ENCODE data around the gene TBC1D21. TPM values are rescaled to one million over a fixed set of nuclear protein-coding genes. Genes with fewer than 3 reads are reported as not detected.

Gene TBC1D21
- total RNA-seq, 2 experiments from 2014 or later = not detected

DNA sequence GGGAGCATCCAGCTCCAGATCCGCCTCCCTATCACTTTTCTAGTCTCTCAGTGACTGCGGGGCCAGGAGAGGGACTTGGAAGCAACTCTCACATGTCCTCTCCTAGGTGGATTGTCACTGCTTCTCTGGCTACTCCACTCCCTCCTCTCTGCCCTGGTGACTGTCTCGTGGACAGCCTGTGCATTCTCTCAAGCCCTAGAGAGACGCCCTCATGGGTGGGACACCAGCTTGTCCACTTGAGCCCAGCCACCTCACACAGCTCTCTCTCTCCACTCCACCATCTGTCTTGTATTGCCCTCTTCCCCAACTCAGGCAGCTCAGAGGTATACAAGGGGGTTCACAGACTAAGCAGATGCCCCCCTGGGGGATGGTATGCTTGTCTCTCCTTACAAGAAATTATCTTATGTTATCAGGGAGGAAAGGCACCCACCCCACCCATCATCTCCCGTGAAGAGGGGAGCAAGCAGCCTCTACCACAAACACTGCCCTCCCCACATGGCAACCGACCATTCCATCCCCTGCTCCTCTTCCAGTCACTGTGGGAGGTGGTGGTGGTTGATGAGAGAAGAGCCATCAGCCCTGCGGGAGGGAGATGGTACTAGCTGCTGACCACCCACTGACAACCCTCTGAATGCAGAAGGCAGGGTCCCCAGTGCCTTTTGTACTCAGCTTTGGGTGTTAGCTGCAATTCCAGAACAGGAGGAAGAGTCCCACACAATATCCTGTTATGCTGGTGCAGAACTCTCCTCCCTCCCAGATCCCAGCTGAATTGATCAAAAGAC is 37.3 kb downstream of the TBC1D21 start:
- peaks cover 8% of the 10 kb centered on the region for H3K4me1 ChIP-seq (ENCODE audit: insufficient read depth, low read length)
- H3K27ac Mint-ChIP-seq = no peak overlapping the region
- CTCF ChIA-PET = interaction anchor here (0.8 kb wide), 1 partner anchor 9 kb away, joined by 3 read pairs; no protein-coding TSS in a partner anchor
- POLR2A ChIA-PET = interaction anchor here (1.1 kb wide), 1 partner anchor 17 kb away, joined by 4 read pairs; no protein-coding TSS in a partner anchor
- TF ChIP-seq, protein P1, sequence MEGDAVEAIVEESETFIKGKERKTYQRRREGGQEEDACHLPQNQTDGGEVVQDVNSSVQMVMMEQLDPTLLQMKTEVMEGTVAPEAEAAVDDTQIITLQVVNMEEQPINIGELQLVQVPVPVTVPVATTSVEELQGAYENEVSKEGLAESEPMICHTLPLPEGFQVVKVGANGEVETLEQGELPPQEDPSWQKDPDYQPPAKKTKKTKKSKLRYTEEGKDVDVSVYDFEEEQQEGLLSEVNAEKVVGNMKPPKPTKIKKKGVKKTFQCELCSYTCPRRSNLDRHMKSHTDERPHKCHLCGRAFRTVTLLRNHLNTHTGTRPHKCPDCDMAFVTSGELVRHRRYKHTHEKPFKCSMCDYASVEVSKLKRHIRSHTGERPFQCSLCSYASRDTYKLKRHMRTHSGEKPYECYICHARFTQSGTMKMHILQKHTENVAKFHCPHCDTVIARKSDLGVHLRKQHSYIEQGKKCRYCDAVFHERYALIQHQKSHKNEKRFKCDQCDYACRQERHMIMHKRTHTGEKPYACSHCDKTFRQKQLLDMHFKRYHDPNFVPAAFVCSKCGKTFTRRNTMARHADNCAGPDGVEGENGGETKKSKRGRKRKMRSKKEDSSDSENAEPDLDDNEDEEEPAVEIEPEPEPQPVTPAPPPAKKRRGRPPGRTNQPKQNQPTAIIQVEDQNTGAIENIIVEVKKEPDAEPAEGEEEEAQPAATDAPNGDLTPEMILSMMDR (IDR thresholded peaks at IDR 0.05) = no peak
- H3K36me3 ChIP-seq (ENCODE audit: insufficient read depth, low read length) = no peaks in the 10 kb centered on the region
- no peak overlapping the region for H3K4me3 Mint-ChIP-seq
- no peaks in the 10 kb centered on the region for H3K9me3 ChIP-seq (ENCODE audit: control insufficient read depth in 1 of 2, insufficient read depth in 1 of 2, low read length in 2 of 2)
- H3K36me3 Mint-ChIP-seq (ENCODE audit: low read depth) = peaks cover 17% of the 10 kb centered on the region
- no peak overlapping the region for H3K4me3 ChIP-seq (ENCODE audit: low read length)
- H3K27ac ChIP-seq (ENCODE audit: low read depth in 1 of 2, low read length in 2 of 2) = no peak overlapping the region
- no peak for ATAC-seq (ENCODE audit: poor library complexity)
- H3K4me1 Mint-ChIP-seq (ENCODE audit: low read depth) = no peaks in the 10 kb centered on the region
- no peak for DNase-seq
- H3K27me3 ChIP-seq (ENCODE audit: control insufficient read depth in 1 of 2, insufficient read depth in 2 of 2, low read length in 2 of 2) = no peaks in the 10 kb centered on the region
- no peaks in the 10 kb centered on the region for H3K27me3 Mint-ChIP-seq
- H3K9me3 Mint-ChIP-seq = no peaks in the 10 kb centered on the region
- intact Hi-C loops (cut with DNase I, micrococcal nuclease) = no loop called here

DNA sequence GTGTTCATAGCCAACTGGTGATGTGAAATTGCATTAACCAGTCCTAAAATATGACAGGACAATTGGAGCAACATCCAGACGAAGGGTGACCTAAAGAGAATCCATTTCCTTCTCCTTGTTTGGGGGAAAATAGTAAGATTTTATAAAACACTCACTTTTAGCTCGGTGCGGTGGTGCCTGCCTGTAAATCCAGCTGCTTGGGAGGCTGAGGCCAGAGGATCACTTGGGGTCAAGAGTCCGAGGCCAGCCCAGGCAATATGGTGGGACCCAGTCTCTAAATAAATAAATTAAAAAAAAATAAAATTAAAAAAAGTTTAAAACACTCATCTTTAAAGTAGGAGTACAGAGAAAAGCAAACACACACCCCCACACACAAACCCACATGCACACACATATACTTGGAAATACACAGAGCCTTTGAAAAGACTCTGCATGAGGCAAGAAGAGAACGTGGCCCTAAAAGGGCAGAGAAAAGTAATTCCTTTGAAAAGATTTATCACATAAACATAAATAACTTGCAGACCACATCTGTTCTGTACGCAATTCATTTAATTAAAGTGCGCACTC is 38.7 kb downstream of the TBC1D21 start:
- Mint-ChIP-seq H3K27ac (no peak overlapping the region), H3K36me3 (ENCODE audit: low read depth) (peaks cover 25% of the 10 kb centered on the region), H3K4me1 (ENCODE audit: low read depth) (no peaks in the 10 kb centered on the region), H3K9me3 (no peaks in the 10 kb centered on the region), H3K27me3 (no peaks in the 10 kb centered on the region), H3K4me3 (no peak overlapping the region)
- DNase-seq (no peak), ATAC-seq (ENCODE audit: poor library complexity) (no peak)
- Histone ChIP-seq H3K36me3 (ENCODE audit: insufficient read depth, low read length) (peaks cover 5% of the 10 kb centered on the region), H3K4me3 (ENCODE audit: low read length) (no peak overlapping the region), H3K27ac (ENCODE audit: low read depth in 1 of 2, low read length in 2 of 2) (no peak overlapping the region), H3K4me1 (ENCODE audit: insufficient read depth, low read length) (peaks cover 8% of the 10 kb centered on the region), H3K9me3 (ENCODE audit: control insufficient read depth in 1 of 2, insufficient read depth in 1 of 2, low read length in 2 of 2) (peaks cover 0 to 4% of the 10 kb centered on the region in 2 experiments), H3K27me3 (ENCODE audit: control insufficient read depth in 1 of 2, insufficient read depth in 2 of 2, low read length in 2 of 2) (no peaks in the 10 kb centered on the region)
- POLR2A ChIA-PET = interaction anchor here (1.1 kb wide), 1 partner anchor 16 kb away, joined by 4 read pairs; no protein-coding TSS in a partner anchor
- CTCF ChIA-PET = interaction anchor here (0.8 kb wide), 1 partner anchor 8 kb away, joined by 3 read pairs; no protein-coding TSS in a partner anchor
- intact Hi-C loops (cut with DNase I, micrococcal nuclease) = no loop called here
- TF ChIP-seq, protein P1 (IDR thresholded peaks at IDR 0.05) = no peak

DNA sequence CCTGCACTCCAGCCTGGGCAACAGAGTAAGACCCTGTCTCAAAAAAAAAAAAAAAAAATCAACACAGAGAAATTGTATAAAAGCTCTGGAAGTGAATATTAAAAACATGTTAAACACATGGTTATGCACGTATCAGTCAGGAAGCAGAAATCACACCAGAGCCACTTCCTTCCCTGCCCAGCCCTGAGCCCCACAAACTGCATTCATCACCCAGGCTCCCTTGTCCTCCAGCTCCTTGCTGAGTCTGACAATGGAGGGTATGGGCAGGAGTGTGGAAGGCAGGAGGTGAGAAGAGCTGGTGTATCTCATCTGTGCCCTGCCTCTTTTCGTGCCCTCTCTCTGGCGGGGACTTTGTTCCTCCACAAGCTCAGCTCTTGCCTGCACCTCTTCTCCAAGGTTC is 40.8 kb downstream of the TBC1D21 start:
- Histone ChIP-seq H3K36me3 (ENCODE audit: insufficient read depth, low read length) (peaks cover 8% of the 10 kb centered on the region), H3K27me3 (ENCODE audit: control insufficient read depth in 1 of 2, insufficient read depth in 2 of 2, low read length in 2 of 2) (no peaks in the 10 kb centered on the region), H3K4me1 (ENCODE audit: insufficient read depth, low read length) (peaks cover 8% of the 10 kb centered on the region), H3K9me3 (ENCODE audit: control insufficient read depth in 1 of 2, insufficient read depth in 1 of 2, low read length in 2 of 2) (peaks cover 0 to 8% of the 10 kb centered on the region in 2 experiments), H3K27ac (ENCODE audit: low read depth in 1 of 2, low read length in 2 of 2) (no peak overlapping the region), H3K4me3 (ENCODE audit: low read length) (no peak overlapping the region)
- Mint-ChIP-seq H3K36me3 (ENCODE audit: low read depth) (peaks cover 36% of the 10 kb centered on the region), H3K9me3 (no peaks in the 10 kb centered on the region), H3K27me3 (no peaks in the 10 kb centered on the region), H3K4me3 (no peak overlapping the region), H3K27ac (no peak overlapping the region), H3K4me1 (ENCODE audit: low read depth) (no peaks in the 10 kb centered on the region)
- DNase-seq (peak in 1 of 14 experiments; percentile 40), ATAC-seq (ENCODE audit: poor library complexity) (no peak)
- intact Hi-C loops (cut with DNase I, micrococcal nuclease) = no loop called here
- ChIA-PET POLR2A (no interaction called here), CTCF (interaction anchor here (1.7 kb wide), 1 partner anchor 14 kb away, joined by 5 read pairs; no protein-coding TSS in a partner anchor)
- TF ChIP-seq, protein P1 (IDR thresholded peaks at IDR 0.05) = no peak

All from CD4-positive, alpha-beta T cell (primary cell).